SK-N-SH (cell line): ENCODE measurements around the gene TBCE. TPM values are rescaled to one million over a fixed set of nuclear protein-coding genes. Genes with fewer than 3 reads are reported as not detected.

Experiments
- CTCF ChIA-PET: fragments of 300-600, 350-600 bp; formaldehyde crosslinking; extraction: SDS; loops from one replicate; lab custom pipeline; 2021; lab: Yijun Ruan, JAX
- POLR2A ChIA-PET: fragments of 350-600 bp; sonication (Branson Sonifier 250); formaldehyde crosslinking; extraction: SDS; loops from one replicate; lab custom pipeline; 2020; ENCODE audit warnings: antibody characterized with exemption, inconsistent platforms; lab: Yijun Ruan, JAX
- DNase-seq: peaks from one replicate; pipeline ENCODE4 v3.0.0; 2012
- H2AFZ ChIP-seq: fragments of 200-600 bp; sonication (generic); 2 replicates; pipeline ENCODE4 v1.8.1; 2016; ENCODE audit warnings: antibody characterized with exemption, mild to moderate bottlenecking, low read depth
- H3F3A ChIP-seq: fragments of 200-600 bp; sonication (generic); replicated peaks from 2 replicates; pipeline ENCODE3; 2016; ENCODE audit warnings: antibody characterized with exemption, mild to moderate bottlenecking; ENCODE audit not compliant: insufficient read depth
- H3K27ac ChIP-seq, 2 experiments: fragments of 200-500 bp in 1 of 2; fragments of 200-600 bp in 1 of 2; sonication (Bioruptor generic) in 1 of 2; sonication (generic), shearing (Covaris generic) in 1 of 2; 2 replicates each; pipeline versions ENCODE4 v1.5.1 to v1.6.1; 2014 to 2016; ENCODE audit warnings: low read depth in 2 of 2, inconsistent platforms in 1 of 2, low read length in 1 of 2, mild to moderate bottlenecking in 1 of 2, mixed read lengths in 1 of 2
- H3K27me3 ChIP-seq: fragments of 200-600 bp; sonication (generic), shearing (Covaris generic); 2 replicates; pipeline ENCODE4 v1.6.1; 2016; ENCODE audit warnings: mixed run types; ENCODE audit not compliant: insufficient read depth
- H3K36me3 ChIP-seq, 2 experiments: fragments of 200-500 bp in 1 of 2; fragments of 200-600 bp in 1 of 2; sonication (Bioruptor generic) in 1 of 2; sonication (generic) in 1 of 2; replicated peaks in 1 of 2; 2 replicates each; pipeline versions ENCODE3 to v1.5.1; 2014 to 2016; ENCODE audit warnings: low read length in 1 of 2, mild to moderate bottlenecking in 1 of 2; ENCODE audit not compliant: insufficient read depth in 2 of 2, control insufficient read depth in 1 of 2
- H3K4me1 ChIP-seq, 2 experiments: fragments of 200-500 bp in 1 of 2; fragments of 200-600 bp in 1 of 2; sonication (Bioruptor generic) in 1 of 2; sonication (generic), shearing (Covaris generic) in 1 of 2; 2 replicates each; pipeline versions ENCODE4 v1.5.1 to v1.6.1; 2014 to 2016; ENCODE audit warnings: low read depth in 1 of 2, low read length in 1 of 2, mixed run types in 1 of 2; ENCODE audit not compliant: insufficient read depth in 2 of 2, control insufficient read depth in 1 of 2
- H3K4me2 ChIP-seq: fragments of 200-600 bp; sonication (generic), shearing (Covaris generic); 2 replicates; pipeline ENCODE4 v1.6.1; 2017; ENCODE audit warnings: mixed run types
- H3K4me3 ChIP-seq, 2 experiments: fragments of 200-500 bp in 1 of 2; fragments of 200-600 bp in 1 of 2; sonication (Bioruptor generic) in 1 of 2; sonication (generic), shearing (Covaris generic) in 1 of 2; 2 replicates each; pipeline versions ENCODE4 v1.5.1 to v1.8.1; 2014 to 2016; ENCODE audit warnings: low read depth in 2 of 2, inconsistent platforms in 1 of 2, low read length in 1 of 2, mild to moderate bottlenecking in 1 of 2, mixed read lengths in 1 of 2, moderate library complexity in 1 of 2
- H3K79me2 ChIP-seq: fragments of 200-600 bp; sonication (generic); 2 replicates; pipeline ENCODE4 v1.8.1; 2017; ENCODE audit warnings: mild to moderate bottlenecking; ENCODE audit not compliant: insufficient read depth
- H3K9ac ChIP-seq: fragments of 200-600 bp; sonication (generic); 2 replicates; pipeline ENCODE4 v1.6.1; 2017; ENCODE audit warnings: mixed run types
- H3K9me2 ChIP-seq: fragments of 200-600 bp; sonication (generic); 2 replicates; pipeline ENCODE4 v1.6.1; 2017; ENCODE audit warnings: mixed run types
- H3K9me3 ChIP-seq: fragments of 200-600 bp; sonication (generic); 2 replicates; pipeline ENCODE4 v1.6.1; 2017; ENCODE audit warnings: mixed run types, mild to moderate bottlenecking, moderate library complexity
- H4K20me1 ChIP-seq: fragments of 200-600 bp; sonication (generic); 2 replicates; pipeline ENCODE4 v1.6.1; 2017; ENCODE audit warnings: mild to moderate bottlenecking, mixed run types; ENCODE audit not compliant: insufficient read depth
- RAD21 ChIP-seq: IDR thresholded peaks from 2 replicates; pipeline ENCODE4 v1.6.1; 2012; ENCODE audit warnings: mild to moderate bottlenecking, low read length
- WGBS: methylation state at CpG from one replicate; pipeline ENCODE4 v1.1.6; 2017; ENCODE audit warnings: low lambda C conversion rate; 5-methylcytosine and 5-hydroxymethylcytosine counted together
- polyA plus RNA-seq, 3 experiments: library from polyadenylated mRNA; depleted of rRNA; stranded (reverse); fragments of >200 nt; gene quantifications; 2 replicates each; pipeline ENCODE4 v1.2.3, GENCODE V29; 2012
- TF ChIP-seq, protein P1 (sequence below): fragments of 200-600 bp; sonication (generic); IDR thresholded peaks from 2 replicates; pipeline ENCODE4 v1.6.1; 2017; ENCODE audit warnings: antibody characterized with exemption, mild to moderate bottlenecking, moderate library complexity
- TF ChIP-seq, protein P2 (sequence below): fragments of 150-350 bp; IDR thresholded peaks from 2 replicates; pipeline ENCODE4 v1.6.1; 2017; ENCODE audit warnings: antibody characterized with exemption, low read length, low read depth, borderline replicate concordance
- TF ChIP-seq, protein P3 (sequence below): IDR thresholded peaks from 2 replicates; pipeline ENCODE4 v1.4.0; 2012; ENCODE audit warnings: low read depth, borderline replicate concordance
- TF ChIP-seq, protein P4 (sequence below): IDR thresholded peaks from 2 replicates; pipeline ENCODE4 v1.6.1; 2012; ENCODE audit warnings: mild to moderate bottlenecking, low read depth, low read length, moderate library complexity
- TF ChIP-seq, protein P5 (sequence below): fragments of 150-350 bp; IDR thresholded peaks from 2 replicates; pipeline ENCODE4 v1.6.1; 2016; ENCODE audit warnings: mild to moderate bottlenecking, low read depth, low read length

TBCE gene
- polyA plus RNA-seq, 1 of the 3 experiments (the other 2 are of a cell fraction): 18.3 TPM

DNA sequence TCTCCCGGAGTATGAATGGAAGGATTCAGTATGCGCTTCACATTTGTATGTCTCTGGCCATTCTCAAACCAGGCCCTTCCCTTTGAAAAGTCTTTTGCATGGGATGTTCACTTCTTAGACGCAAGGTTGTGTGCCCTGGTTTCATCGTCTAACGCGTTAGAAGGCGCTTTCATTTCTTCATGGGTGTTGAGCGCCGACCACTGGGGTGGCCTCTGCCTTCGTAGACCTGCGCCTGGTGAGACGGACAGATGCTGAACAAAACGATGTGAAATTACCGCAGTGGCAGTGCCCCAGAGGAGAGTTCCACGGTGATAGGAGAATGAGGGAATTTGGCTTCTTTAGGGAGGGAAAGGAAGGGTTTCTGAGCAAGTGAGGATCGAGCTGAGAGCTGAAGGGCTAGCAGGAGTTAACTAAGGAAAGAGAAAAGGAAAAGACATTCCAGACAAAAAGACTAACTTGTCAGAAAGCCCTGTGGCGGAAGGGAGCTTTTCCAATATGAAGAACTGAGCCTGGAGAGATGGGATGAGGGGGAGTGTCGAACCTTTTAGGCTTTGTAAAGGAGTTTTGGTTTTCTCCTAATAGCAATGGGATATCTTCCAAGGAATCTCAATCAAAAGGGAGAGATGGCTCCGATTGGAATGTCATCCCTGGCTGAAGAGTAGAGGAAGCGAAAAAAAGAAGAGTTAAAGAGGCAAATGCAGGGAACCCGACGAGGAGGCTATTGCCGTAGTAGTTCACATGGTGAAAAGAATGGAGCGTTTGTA, 37.9 kb upstream of the TBCE start:
- TF ChIP-seq, protein P1, sequence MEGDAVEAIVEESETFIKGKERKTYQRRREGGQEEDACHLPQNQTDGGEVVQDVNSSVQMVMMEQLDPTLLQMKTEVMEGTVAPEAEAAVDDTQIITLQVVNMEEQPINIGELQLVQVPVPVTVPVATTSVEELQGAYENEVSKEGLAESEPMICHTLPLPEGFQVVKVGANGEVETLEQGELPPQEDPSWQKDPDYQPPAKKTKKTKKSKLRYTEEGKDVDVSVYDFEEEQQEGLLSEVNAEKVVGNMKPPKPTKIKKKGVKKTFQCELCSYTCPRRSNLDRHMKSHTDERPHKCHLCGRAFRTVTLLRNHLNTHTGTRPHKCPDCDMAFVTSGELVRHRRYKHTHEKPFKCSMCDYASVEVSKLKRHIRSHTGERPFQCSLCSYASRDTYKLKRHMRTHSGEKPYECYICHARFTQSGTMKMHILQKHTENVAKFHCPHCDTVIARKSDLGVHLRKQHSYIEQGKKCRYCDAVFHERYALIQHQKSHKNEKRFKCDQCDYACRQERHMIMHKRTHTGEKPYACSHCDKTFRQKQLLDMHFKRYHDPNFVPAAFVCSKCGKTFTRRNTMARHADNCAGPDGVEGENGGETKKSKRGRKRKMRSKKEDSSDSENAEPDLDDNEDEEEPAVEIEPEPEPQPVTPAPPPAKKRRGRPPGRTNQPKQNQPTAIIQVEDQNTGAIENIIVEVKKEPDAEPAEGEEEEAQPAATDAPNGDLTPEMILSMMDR: peak; percentile 26
- TF ChIP-seq, protein P2, sequence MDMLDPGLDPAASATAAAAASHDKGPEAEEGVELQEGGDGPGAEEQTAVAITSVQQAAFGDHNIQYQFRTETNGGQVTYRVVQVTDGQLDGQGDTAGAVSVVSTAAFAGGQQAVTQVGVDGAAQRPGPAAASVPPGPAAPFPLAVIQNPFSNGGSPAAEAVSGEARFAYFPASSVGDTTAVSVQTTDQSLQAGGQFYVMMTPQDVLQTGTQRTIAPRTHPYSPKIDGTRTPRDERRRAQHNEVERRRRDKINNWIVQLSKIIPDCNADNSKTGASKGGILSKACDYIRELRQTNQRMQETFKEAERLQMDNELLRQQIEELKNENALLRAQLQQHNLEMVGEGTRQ: no peak
- TF ChIP-seq, protein P3, sequence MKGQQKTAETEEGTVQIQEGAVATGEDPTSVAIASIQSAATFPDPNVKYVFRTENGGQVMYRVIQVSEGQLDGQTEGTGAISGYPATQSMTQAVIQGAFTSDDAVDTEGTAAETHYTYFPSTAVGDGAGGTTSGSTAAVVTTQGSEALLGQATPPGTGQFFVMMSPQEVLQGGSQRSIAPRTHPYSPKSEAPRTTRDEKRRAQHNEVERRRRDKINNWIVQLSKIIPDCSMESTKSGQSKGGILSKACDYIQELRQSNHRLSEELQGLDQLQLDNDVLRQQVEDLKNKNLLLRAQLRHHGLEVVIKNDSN: no peak
- TF ChIP-seq, protein P4, sequence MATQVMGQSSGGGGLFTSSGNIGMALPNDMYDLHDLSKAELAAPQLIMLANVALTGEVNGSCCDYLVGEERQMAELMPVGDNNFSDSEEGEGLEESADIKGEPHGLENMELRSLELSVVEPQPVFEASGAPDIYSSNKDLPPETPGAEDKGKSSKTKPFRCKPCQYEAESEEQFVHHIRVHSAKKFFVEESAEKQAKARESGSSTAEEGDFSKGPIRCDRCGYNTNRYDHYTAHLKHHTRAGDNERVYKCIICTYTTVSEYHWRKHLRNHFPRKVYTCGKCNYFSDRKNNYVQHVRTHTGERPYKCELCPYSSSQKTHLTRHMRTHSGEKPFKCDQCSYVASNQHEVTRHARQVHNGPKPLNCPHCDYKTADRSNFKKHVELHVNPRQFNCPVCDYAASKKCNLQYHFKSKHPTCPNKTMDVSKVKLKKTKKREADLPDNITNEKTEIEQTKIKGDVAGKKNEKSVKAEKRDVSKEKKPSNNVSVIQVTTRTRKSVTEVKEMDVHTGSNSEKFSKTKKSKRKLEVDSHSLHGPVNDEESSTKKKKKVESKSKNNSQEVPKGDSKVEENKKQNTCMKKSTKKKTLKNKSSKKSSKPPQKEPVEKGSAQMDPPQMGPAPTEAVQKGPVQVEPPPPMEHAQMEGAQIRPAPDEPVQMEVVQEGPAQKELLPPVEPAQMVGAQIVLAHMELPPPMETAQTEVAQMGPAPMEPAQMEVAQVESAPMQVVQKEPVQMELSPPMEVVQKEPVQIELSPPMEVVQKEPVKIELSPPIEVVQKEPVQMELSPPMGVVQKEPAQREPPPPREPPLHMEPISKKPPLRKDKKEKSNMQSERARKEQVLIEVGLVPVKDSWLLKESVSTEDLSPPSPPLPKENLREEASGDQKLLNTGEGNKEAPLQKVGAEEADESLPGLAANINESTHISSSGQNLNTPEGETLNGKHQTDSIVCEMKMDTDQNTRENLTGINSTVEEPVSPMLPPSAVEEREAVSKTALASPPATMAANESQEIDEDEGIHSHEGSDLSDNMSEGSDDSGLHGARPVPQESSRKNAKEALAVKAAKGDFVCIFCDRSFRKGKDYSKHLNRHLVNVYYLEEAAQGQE: no peak
- TF ChIP-seq, protein P5, sequence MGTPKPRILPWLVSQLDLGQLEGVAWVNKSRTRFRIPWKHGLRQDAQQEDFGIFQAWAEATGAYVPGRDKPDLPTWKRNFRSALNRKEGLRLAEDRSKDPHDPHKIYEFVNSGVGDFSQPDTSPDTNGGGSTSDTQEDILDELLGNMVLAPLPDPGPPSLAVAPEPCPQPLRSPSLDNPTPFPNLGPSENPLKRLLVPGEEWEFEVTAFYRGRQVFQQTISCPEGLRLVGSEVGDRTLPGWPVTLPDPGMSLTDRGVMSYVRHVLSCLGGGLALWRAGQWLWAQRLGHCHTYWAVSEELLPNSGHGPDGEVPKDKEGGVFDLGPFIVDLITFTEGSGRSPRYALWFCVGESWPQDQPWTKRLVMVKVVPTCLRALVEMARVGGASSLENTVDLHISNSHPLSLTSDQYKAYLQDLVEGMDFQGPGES: no peak
- peak; percentile 36 for TF ChIP-seq RAD21
- H3K79me2 ChIP-seq: peaks cover 87% of the 10 kb centered on the region
- H3K27me3 ChIP-seq: no peaks in the 10 kb centered on the region
- peak overlapping the region; percentile 82 for H3K9ac ChIP-seq
- 2% methylated on average over 24 of the region's 24 CpGs for WGBS
- H3K4me3 ChIP-seq: peak overlapping the region; percentile 75 to 86
- DNase-seq: peak; percentile 24
- H3K9me3 ChIP-seq: no peaks in the 10 kb centered on the region
- CTCF ChIA-PET: interaction anchor here (1.0 to 5.9 kb wide), 6 partner anchors 38 to 161 kb away, joined by 3 to 34 read pairs (median 4); partner anchors contain the start of gene TBCE
- H3K36me3 ChIP-seq: peaks cover 14 to 27% of the 10 kb centered on the region in 2 experiments
- H3F3A ChIP-seq: peaks cover 19% of the 10 kb centered on the region
- H3K4me1 ChIP-seq: peaks cover 12 to 28% of the 10 kb centered on the region in 2 experiments; a peak in 3 of 4 replicates
- H4K20me1 ChIP-seq: peaks cover 50% of the 10 kb centered on the region
- peak overlapping the region; percentile 96 to 99 for H3K27ac ChIP-seq
- H3K4me2 ChIP-seq: peak overlapping the region; percentile 85
- H3K9me2 ChIP-seq: no peaks in the 10 kb centered on the region
- peak overlapping the region; percentile 24 for H2AFZ ChIP-seq
- POLR2A ChIA-PET: interaction anchor here (1.0 to 1.8 kb wide), 3 partner anchors 10 to 86 kb away, joined by 3 to 6 read pairs (median 5); partner anchors contain the start of gene TBCE
